Liver (tissue), 3 donors: ENCODE measurements around the gene CTNNA2.

Source experiments
- CTCF ChIP-seq: fragments of 150-350 bp; IDR thresholded peaks from 2 replicates; pipeline ENCODE4 v1.5.1; 2017; ENCODE audit warnings: improper control_type of control experiment, low read depth, low read length; ENCODE audit not compliant: missing input control
- EGR1 ChIP-seq, 2 donors: IDR thresholded peaks; 2 replicates each; pipeline ENCODE4 v1.6.1; 2016 to 2018; ENCODE audit warnings: antibody characterized with exemption in 2 of 2, low read depth in 2 of 2
- GABPA ChIP-seq, 2 donors: IDR thresholded peaks in 1 of 2; conservative IDR thresholded peaks in 1 of 2; 2 replicates each; pipeline ENCODE4 v1.6.1; 2016; ENCODE audit warnings: antibody characterized with exemption in 2 of 2, mild to moderate bottlenecking in 1 of 2, moderate library complexity in 1 of 2
- HNF4G ChIP-seq: IDR thresholded peaks from 2 replicates; pipeline ENCODE4 v1.6.1; 2016; ENCODE audit warnings: antibody characterized with exemption
- JUND ChIP-seq, 2 donors: IDR thresholded peaks; 2 replicates each; pipeline ENCODE4 v1.6.1; 2016; ENCODE audit warnings: antibody characterized with exemption in 2 of 2
- RAD21 ChIP-seq, 2 donors: IDR thresholded peaks; 2 replicates each; pipeline ENCODE4 v1.6.1; 2016; ENCODE audit warnings: antibody characterized with exemption in 2 of 2, mild to moderate bottlenecking in 2 of 2
- REST ChIP-seq: IDR thresholded peaks from 2 replicates; pipeline ENCODE4 v1.6.1; 2016; ENCODE audit warnings: antibody characterized with exemption, mild to moderate bottlenecking
- SP1 ChIP-seq: IDR thresholded peaks from 2 replicates; pipeline ENCODE4 v1.6.1; 2018; ENCODE audit warnings: antibody characterized with exemption, mild to moderate bottlenecking
- TAF1 ChIP-seq: conservative IDR thresholded peaks from 2 replicates; pipeline ENCODE4 v1.6.1; 2016; ENCODE audit warnings: antibody characterized with exemption, mild to moderate bottlenecking
- YY1 ChIP-seq: IDR thresholded peaks from 2 replicates; pipeline ENCODE4 v1.6.1; 2016; ENCODE audit warnings: antibody characterized with exemption, mild to moderate bottlenecking
- ZBTB33 ChIP-seq: IDR thresholded peaks from 2 replicates; pipeline ENCODE4 v1.6.1; 2016; ENCODE audit warnings: antibody characterized with exemption
- donor health status: healthy.
- donor health status: healthy.

- TF ChIP-seq CTCF (no peak), EGR1 (IDR thresholded peaks at IDR 0.05; ENCODE audit: low read depth in 2 of 2) (no peak), RAD21 (IDR thresholded peaks at IDR 0.05) (no peak), JUND (IDR thresholded peaks at IDR 0.05) (no peak), SP1 (no peak), ZBTB33 (no peak), REST (no peak), GABPA (IDR thresholded peaks at IDR 0.05 in 1 of 2, conservative IDR thresholded peaks at IDR 0.05 in 1 of 2) (no peak), TAF1 (no peak), HNF4G (no peak), YY1 (no peak)
Observed at GRCh38 chr2:80396276-80396675, 883.4 kb downstream of the CTNNA2 start.
